Astrocyte of the hippocampus (primary cell): ENCODE data around the gene RGL3.
"Not testable (repeated sequence)": the region's sequence is repeated elsewhere in the genome, so short reads cannot be mapped to it uniquely, and the experiment has no call there.

Experiments
- DNase-seq: peaks from one replicate; pipeline ENCODE4 v3.0.0; 2011; ENCODE audit warnings: low read depth, low spot score

The RGL3 gene

GRCh38 chr19:11421371-11422098 lies 2.4 kb upstream of the RGL3 start:
- DNase-seq: no peak

- peak; percentile 12 for DNase-seq
Measured at GRCh38 chr19:11420429-11421370, 1.6 kb upstream of the RGL3 start.

GRCh38 chr19:11418094-11418548 lies 993 bp downstream of the RGL3 start:
- no peak for DNase-seq

GRCh38 chr19:11416346-11417052 lies 2.6 kb downstream of the RGL3 start:
- DNase-seq: no peak

- no peak for DNase-seq
Measured at GRCh38 chr19:11414544-11414943, 4.6 kb downstream of the RGL3 start.

- peak; percentile 48 for DNase-seq
Measured at GRCh38 chr19:11410682-11411081, 8.4 kb downstream of the RGL3 start.

GRCh38 chr19:11408591-11408990 lies 10.5 kb downstream of the RGL3 start:
- DNase-seq: no peak

- DNase-seq: not testable (repeated sequence)
Measured at GRCh38 chr19:11406703-11407236, 12.3 kb downstream of the RGL3 start.

- no peak for DNase-seq
Measured at GRCh38 chr19:11405846-11406643, 13.1 kb downstream of the RGL3 start.

- DNase-seq: no peak
Measured at GRCh38 chr19:11404588-11405222, 14.4 kb downstream of the RGL3 start.

- no peak for DNase-seq
Measured at GRCh38 chr19:11401808-11402543, 17.1 kb downstream of the RGL3 start.

- DNase-seq: no peak
Measured at GRCh38 chr19:11400798-11401197, 18.3 kb downstream of the RGL3 start.

- no peak for DNase-seq
Measured at GRCh38 chr19:11399667-11400066, 19.4 kb downstream of the RGL3 start.

- no peak for DNase-seq
Measured at GRCh38 chr19:11397089-11397610, 22.0 kb downstream of the RGL3 start.

GRCh38 chr19:11390933-11391680 lies 28.0 kb downstream of the RGL3 start:
- no peak for DNase-seq

- no peak for DNase-seq
Measured at GRCh38 chr19:11390359-11390758, 28.8 kb downstream of the RGL3 start.

- DNase-seq: no peak
Measured at GRCh38 chr19:11387162-11388034, 31.7 kb downstream of the RGL3 start.

GRCh38 chr19:11384778-11385129 lies 34.4 kb downstream of the RGL3 start:
- DNase-seq: no peak
